Muscle layer of duodenum (tissue), 2 donors: ENCODE measurements around the gene ZC3HAV1.

ENCODE experiments used
- H3K27ac ChIP-seq: one replicate; pipeline ENCODE4 v1.7.0; 2013; ENCODE audit warnings: mild to moderate bottlenecking, low read length
- H3K27me3 ChIP-seq: one replicate; pipeline ENCODE4 v1.7.0; 2013; ENCODE audit warnings: low read depth, mild to moderate bottlenecking, control low read depth, low read length
- H3K36me3 ChIP-seq, 2 donors: one replicate each; pipeline ENCODE4 v1.7.0; 2013; ENCODE audit warnings: low read length in 2 of 2, control low read depth in 1 of 2, mild to moderate bottlenecking in 1 of 2; ENCODE audit not compliant: insufficient read depth in 2 of 2, control insufficient read depth in 1 of 2
- H3K4me1 ChIP-seq, 2 donors: one replicate each; pipeline ENCODE4 v1.7.0; 2013; ENCODE audit warnings: low read length in 2 of 2, mild to moderate bottlenecking in 2 of 2, control low read depth in 1 of 2, moderate library complexity in 1 of 2; ENCODE audit not compliant: insufficient read depth in 2 of 2, control insufficient read depth in 1 of 2
- H3K4me3 ChIP-seq, 2 donors: one replicate each; pipeline ENCODE4 v1.7.0; 2013; ENCODE audit warnings: low read length in 2 of 2, low read depth in 1 of 2, mild to moderate bottlenecking in 1 of 2
- H3K9me3 ChIP-seq, 2 donors: one replicate each; pipeline ENCODE4 v1.7.0; 2013; ENCODE audit warnings: low read length in 2 of 2, control low read depth in 1 of 2, mild to moderate bottlenecking in 1 of 2; ENCODE audit not compliant: control insufficient read depth in 1 of 2
- donor health status: healthy.

Gene ZC3HAV1

GRCh38 chr7:139049936-139050335, 59.6 kb downstream of the ZC3HAV1 start:
- Histone ChIP-seq H3K4me1 (no peaks in the 10 kb centered on the region), H3K4me3 (no peak overlapping the region), H3K9me3 (no peaks in the 10 kb centered on the region), H3K27ac (no peak overlapping the region), H3K36me3 (peaks cover 57 to 69% of the 10 kb centered on the region in 2 donors), H3K27me3 (no peaks in the 10 kb centered on the region)

GRCh38 chr7:139049111-139049510, 60.4 kb downstream of the ZC3HAV1 start:
- H3K27me3 ChIP-seq = no peaks in the 10 kb centered on the region
- peaks cover 51 to 61% of the 10 kb centered on the region in 2 donors for H3K36me3 ChIP-seq
- no peaks in the 10 kb centered on the region for H3K4me1 ChIP-seq
- H3K9me3 ChIP-seq = no peaks in the 10 kb centered on the region
- H3K27ac ChIP-seq = no peak overlapping the region
- H3K4me3 ChIP-seq = no peak overlapping the region

- Histone ChIP-seq H3K9me3 (no peaks in the 10 kb centered on the region), H3K36me3 (peaks cover 47 to 49% of the 10 kb centered on the region in 2 donors)
Observed at GRCh38 chr7:139047970-139048369, 61.5 kb downstream of the ZC3HAV1 start.

GRCh38 chr7:139046143-139046542, 63.4 kb downstream of the ZC3HAV1 start:
- H3K4me3 ChIP-seq = no peak overlapping the region
- H3K36me3 ChIP-seq = peaks cover 41 to 43% of the 10 kb centered on the region in 2 donors
- H3K27me3 ChIP-seq = no peaks in the 10 kb centered on the region
- no peaks in the 10 kb centered on the region for H3K9me3 ChIP-seq
- H3K27ac ChIP-seq = no peak overlapping the region
- no peaks in the 10 kb centered on the region for H3K4me1 ChIP-seq

More at GRCh38 chr7:139047970-139048369, 61.5 kb downstream of the ZC3HAV1 start:
- no peaks in the 10 kb centered on the region for H3K4me1 ChIP-seq
- no peak overlapping the region for H3K27ac ChIP-seq
- H3K27me3 ChIP-seq = no peaks in the 10 kb centered on the region
- no peak overlapping the region for H3K4me3 ChIP-seq

- H3K9me3 ChIP-seq = no peaks in the 10 kb centered on the region
- peaks cover 38 to 40% of the 10 kb centered on the region in 2 donors for H3K36me3 ChIP-seq
- H3K4me1 ChIP-seq = no peaks in the 10 kb centered on the region
Observed at GRCh38 chr7:139044813-139045794, 64.4 kb downstream of the ZC3HAV1 start.

GRCh38 chr7:139043823-139044812, 65.4 kb downstream of the ZC3HAV1 start:
- Histone ChIP-seq H3K36me3 (peaks cover 30 to 32% of the 10 kb centered on the region in 2 donors), H3K4me3 (no peak overlapping the region), H3K9me3 (no peaks in the 10 kb centered on the region), H3K27me3 (no peaks in the 10 kb centered on the region), H3K27ac (no peak overlapping the region), H3K4me1 (no peaks in the 10 kb centered on the region)

More at GRCh38 chr7:139044813-139045794, 64.4 kb downstream of the ZC3HAV1 start:
- no peaks in the 10 kb centered on the region for H3K27me3 ChIP-seq
- no peak overlapping the region for H3K27ac ChIP-seq
- no peak overlapping the region for H3K4me3 ChIP-seq

GRCh38 chr7:139041378-139042085, 68.0 kb downstream of the ZC3HAV1 start:
- Histone ChIP-seq H3K27ac (no peak overlapping the region), H3K27me3 (no peaks in the 10 kb centered on the region), H3K9me3 (no peaks in the 10 kb centered on the region), H3K36me3 (peaks cover 12 to 14% of the 10 kb centered on the region in 2 donors), H3K4me3 (no peak overlapping the region), H3K4me1 (no peaks in the 10 kb centered on the region)

- Histone ChIP-seq H3K27me3 (no peaks in the 10 kb centered on the region), H3K9me3 (no peaks in the 10 kb centered on the region), H3K4me1 (peaks cover 0 to 13% of the 10 kb centered on the region in 2 donors), H3K36me3 (peaks cover 0 to 3% of the 10 kb centered on the region in 2 donors), H3K27ac (no peak overlapping the region), H3K4me3 (no peak overlapping the region)
Observed at GRCh38 chr7:139038691-139039090, 70.8 kb downstream of the ZC3HAV1 start.

- Histone ChIP-seq H3K4me1 (peaks cover 0 to 16% of the 10 kb centered on the region in 2 donors), H3K27ac (no peak overlapping the region), H3K9me3 (no peaks in the 10 kb centered on the region), H3K27me3 (no peaks in the 10 kb centered on the region), H3K36me3 (no peaks in the 10 kb centered on the region), H3K4me3 (no peak overlapping the region)
Observed at GRCh38 chr7:139036901-139037300, 72.6 kb downstream of the ZC3HAV1 start.

- no peak within 1 kb of the TSS for H3K27ac ChIP-seq
- H3K36me3 ChIP-seq = no peaks in the 10 kb centered on the region
- H3K9me3 ChIP-seq = no peaks in the 10 kb centered on the region
- H3K4me1 ChIP-seq = peaks cover 0 to 16% of the 10 kb centered on the region in 2 donors
- H3K4me3 ChIP-seq = peak within 1 kb of the TSS; percentile 48 to 87
- H3K27me3 ChIP-seq = no peaks in the 10 kb centered on the region
Observed at GRCh38 chr7:139035586-139036353, 73.8 kb downstream of the ZC3HAV1 start, which contains the start of gene ZC3HAV1L. Gene ZC3HAV1L, minus strand, starts transcription at chr7:139036042. Its CDS starts 25 bp downstream, at chr7:139036017.
